ENCODE measurements around the gene FAM120A. TPM values are rescaled to one million over a fixed set of nuclear protein-coding genes. Genes with fewer than 3 reads are reported as not detected.
A peak's percentile ranks its signal among the peaks of the same experiment; 100 is the strongest.

The FAM120A gene
- total and polyA plus RNA-seq, 9 of the 15 experiments (the other 6 are each of a cell fraction or from before 2014, with no cell fraction given), result 8.7 to 71.0 (median 42.2) TPM

GRCh38 chr9:93486268-93486667 is 34.8 kb downstream of the FAM120A start (continued):
- TF ChIP-seq ZNF592 (IDR thresholded peaks at IDR 0.05), result 0 out of 2 replicates have a peak, but pooled peaks have one; percentile 22
- no peak for TF ChIP-seq ZBTB5 (IDR thresholded peaks at IDR 0.05)
- TF ChIP-seq RNF2 (IDR thresholded peaks at IDR 0.05), result no peak
- TF ChIP-seq NFE2 (IDR thresholded peaks at IDR 0.05; ENCODE audit: low read depth), result peak; percentile 86
- TF ChIP-seq ARID1B (IDR thresholded peaks at IDR 0.05), result peak; percentile 35; the same call in 1 of the 2 replicates
- no peak for TF ChIP-seq CEBPB (tag; IDR thresholded peaks at IDR 0.05)
- no peak for TF ChIP-seq PKNOX1 (IDR thresholded peaks at IDR 0.05)
- TF ChIP-seq TBL1XR1 (IDR thresholded peaks at IDR 0.05; ENCODE audit: low read length in 2 of 2), result no peak
- no peak for TF ChIP-seq ZNF57 (CRISPR knock-in tag; IDR thresholded peaks at IDR 0.05)
- no peak for TF ChIP-seq PATZ1 (CRISPR knock-in tag; IDR thresholded peaks at IDR 0.05; ENCODE audit: borderline replicate concordance)
- no peak for TF ChIP-seq BRD9 (IDR thresholded peaks at IDR 0.05; ENCODE audit: low read depth, partially characterized antibody)
- no peak for TF ChIP-seq FOXP4 (CRISPR knock-in tag; IDR thresholded peaks at IDR 0.05; ENCODE audit: borderline replicate concordance)
- TF ChIP-seq ESRRB (CRISPR knock-in tag; IDR thresholded peaks at IDR 0.05; ENCODE audit: borderline replicate concordance), result no peak
- TF ChIP-seq ZNF263 (CRISPR knock-in tag; IDR thresholded peaks at IDR 0.05; ENCODE audit: borderline replicate concordance), result no peak
- peak; percentile 92 for TF ChIP-seq MAFF (IDR thresholded peaks at IDR 0.05; ENCODE audit: low read length)
